G401.6 (cell line): ENCODE data around the gene ADARB2.

ENCODE experiments used
- FAIRE-seq: peaks from 2 replicates; lab custom pipeline; 2012; peaks lifted over from hg19 to GRCh38; lab: Jason Lieb, UNC

Gene ADARB2

DNA sequence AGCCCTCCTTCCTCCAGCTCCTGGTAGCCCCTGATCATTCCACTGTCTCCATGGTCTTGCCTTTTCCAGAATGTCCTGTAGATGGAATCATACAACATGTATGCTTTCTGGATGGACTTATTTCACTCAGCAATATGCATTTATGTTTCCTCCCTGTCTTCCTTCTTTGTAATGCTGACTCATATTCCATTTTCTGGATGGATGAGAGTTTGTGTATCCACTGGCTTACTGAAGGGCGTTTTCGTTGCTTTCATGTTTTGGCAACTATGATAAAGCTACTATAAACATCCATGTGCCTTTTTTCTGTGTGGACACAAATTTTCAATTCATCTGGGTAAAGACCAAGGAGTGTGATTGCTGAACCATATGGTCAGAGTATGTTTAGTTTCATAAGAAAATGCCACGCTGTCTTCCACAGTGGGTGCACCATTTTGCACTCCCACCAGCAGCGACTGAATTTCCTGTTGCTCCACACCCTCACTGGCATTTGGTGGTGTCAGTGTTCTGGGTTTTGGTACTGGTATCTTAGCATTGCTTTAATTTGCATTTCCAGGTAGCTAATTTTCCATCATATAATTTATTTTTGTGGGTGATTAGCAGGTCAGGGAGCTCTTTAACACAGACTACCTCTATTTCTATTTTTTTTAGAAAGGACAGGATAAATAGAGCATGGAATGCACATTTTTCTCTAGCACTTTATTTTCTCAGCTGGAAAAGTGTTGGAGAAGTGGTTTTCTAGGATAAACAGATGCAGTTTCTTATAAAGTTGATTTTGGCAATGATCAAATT lies 429.0 kb downstream of the ADARB2 start:
- no peak for FAIRE-seq

DNA sequence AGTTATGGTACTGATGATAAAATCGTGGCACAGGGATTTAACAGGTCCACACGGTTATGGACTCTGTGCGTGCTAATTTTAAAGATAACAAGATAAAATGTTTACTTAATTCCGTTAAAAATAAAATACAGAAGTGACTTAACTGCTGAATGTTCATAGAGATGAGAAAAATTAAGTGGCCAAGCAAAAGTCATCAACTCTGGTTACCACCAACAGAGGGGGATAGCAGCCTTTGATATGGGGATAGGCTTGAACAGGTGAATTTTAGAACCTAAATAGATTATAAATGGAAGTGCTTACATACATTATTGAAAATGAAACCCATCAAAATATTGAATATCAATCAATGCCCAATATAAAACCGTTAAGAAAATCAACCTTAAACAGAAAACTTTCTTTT lies 436.2 kb downstream of the ADARB2 start:
- FAIRE-seq, result no peak

DNA sequence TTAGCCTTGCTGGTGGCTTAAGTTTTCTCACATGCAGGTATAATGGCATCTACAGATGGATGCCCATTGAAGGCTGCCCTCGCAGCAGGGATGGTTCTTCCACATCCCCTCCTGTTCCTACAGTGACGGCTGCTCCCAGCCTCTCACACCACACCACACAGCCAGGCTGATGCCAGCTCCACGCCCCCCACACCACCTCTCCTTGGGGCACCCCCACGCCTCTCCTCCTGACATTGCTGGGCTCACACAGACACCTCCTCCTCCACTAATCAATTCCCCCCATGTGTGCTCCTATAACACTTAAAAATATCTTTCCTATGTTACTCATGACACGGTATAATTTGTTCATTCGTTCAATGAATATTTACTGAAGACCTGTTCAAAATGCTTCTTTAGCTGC lies 437.1 kb downstream of the ADARB2 start:
- no peak for FAIRE-seq

DNA sequence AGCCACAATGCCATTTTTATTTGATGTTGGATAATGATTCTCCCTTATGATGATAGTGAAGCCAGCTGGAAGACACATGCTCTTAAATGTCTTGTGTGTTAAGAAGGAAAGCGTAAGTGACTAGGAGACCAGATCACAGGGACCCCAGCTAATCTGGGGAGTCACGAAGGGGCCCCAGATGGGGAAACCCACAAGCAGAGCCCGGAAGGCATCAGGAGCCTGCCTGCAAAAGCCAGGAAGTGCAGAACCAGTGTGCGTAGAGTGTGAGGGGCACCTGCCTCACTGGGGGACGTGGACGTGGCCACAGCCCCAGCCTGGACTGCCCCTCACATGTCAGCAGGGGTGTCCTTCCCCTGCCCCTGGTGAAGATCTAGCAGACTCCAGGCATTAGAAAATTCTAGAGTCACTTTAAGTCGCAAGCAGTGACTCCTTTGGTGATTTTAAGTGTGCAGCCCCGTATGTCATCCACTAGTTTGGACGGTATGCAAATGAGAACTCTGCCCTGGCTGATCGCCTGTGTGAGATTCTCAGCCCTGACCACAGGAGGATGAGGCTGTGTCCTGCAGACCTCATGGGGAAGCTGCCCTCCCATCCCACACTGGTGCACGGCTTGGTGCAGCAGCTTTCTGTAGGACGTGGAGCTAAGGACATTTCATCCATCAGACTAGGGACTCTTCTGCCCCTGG lies 438.1 kb downstream of the ADARB2 start:
- FAIRE-seq, result no peak

DNA sequence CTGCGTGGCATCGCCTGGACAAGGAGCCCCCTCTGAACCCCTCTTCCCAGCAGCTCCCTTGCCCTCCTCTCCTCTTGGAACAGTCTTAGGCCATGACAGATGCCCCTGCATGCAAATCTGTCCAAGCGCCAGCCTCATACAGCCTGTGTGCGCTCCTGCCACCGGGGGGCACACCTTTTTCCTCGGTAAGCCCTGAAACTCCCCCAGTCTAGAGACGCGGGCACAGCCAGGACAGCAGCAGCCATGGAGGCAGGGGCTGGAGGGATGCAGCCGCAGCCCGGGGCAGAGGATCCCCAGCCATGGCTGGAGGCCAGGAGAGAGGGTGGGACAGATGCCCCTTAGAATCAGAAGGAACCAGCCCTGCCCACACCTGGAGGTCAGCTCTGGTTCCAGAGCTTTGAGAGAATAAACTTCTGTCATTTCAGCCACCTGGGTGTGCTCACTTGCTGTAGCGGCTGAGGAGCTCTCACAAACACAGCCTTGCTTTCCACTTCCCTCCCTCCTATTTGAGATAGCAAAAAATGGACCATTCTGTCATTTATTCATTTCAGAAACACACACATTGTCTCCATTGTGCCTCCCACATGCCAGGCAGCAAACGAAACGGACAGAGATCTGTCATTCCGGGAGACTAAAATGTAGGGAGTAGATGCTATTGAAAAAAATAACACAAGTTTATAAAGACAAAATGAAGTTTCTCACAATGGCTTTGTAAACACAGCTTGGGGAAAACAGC lies 439.6 kb downstream of the ADARB2 start:
- FAIRE-seq, result no peak

DNA sequence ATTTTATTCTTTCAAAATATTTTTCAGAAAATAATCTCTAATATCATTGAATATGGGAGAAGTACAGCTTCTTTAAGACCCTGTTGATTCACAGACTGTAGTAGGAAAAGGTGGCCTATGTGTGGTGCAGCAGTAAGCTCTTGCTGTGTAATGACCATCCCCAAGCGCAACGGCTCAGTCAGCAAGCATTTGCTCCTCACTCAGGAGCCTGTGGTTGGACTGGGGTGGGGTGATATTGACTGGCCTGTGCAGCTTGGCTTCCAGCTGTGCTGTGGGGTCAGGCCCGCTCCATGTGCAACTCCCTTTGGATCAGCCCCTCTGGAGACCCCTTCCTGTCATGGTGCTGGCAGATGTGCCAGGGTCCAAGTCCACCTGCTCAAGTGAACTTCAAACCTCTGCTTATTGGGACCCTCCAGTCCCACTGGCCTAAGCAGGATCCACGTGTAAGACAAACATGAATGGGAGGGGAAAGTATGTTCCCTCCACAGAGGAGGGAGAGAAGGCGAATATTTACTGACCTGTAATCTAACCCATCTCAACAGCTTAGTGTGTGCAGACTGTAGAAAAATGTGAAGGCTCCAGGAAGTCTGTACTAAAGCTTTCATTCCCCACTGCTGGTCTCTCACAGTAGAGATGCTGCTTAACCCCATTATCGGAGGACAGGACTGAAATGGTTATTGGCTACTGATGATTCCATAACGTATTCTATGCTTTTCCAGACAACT lies 441.4 kb downstream of the ADARB2 start:
- no peak for FAIRE-seq

DNA sequence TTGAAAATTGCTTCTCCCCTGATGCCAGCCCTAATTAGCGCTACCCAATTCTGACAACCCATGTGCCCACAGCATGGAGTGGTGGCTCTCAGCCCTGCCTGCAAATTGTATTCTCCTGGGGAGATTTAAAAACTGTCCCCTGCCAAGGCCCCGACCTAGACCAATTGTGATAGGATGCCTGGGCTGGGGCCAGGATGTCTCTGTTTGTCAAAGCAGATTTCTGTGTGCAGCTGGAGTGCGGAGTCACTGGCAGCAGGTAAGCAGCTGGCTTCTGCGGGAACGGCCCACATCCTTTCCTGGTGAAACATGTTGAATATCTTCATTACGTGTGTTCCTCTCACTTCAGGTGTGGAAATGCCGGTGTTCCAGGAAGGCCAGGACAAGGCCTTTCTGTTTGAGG lies 442.6 kb downstream of the ADARB2 start:
- FAIRE-seq, result no peak

DNA sequence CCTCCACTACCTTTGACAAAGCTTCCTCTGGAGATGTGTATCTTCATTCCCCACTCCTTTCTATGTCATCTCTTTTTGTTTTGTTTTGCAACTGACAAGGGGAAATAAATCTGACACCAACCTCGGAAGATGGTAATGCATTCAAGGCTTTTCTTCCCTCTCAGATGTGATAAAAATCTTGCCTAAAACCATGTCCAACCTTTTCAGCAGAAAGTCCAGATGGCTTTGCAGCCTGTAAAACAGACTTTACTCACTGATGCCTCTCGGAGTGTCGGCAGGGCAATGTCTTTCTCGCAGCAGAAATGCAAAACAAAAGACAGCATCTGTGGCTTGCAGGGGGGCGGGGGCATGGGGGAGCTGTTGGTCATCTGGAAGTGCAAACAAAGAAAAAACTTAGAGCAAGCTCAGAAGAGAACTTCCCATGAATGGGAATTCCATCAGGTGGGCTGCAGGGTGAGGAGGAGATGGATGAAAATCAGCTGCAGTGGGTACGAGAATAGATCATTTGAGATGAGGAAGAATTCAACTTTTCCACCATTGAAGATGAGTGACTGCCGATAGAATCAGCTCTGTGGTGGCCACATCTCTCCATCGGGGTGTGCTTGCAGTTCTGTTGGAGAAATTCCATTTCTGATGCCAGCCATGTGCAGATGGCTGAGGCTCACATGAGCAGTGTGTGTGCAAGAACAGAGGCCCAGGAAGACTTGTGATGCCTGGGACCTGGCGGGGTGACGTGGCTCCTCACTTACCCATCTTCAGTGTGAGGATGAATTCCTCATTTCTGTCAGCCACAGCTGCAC lies 443.5 kb downstream of the ADARB2 start:
- no peak for FAIRE-seq

DNA sequence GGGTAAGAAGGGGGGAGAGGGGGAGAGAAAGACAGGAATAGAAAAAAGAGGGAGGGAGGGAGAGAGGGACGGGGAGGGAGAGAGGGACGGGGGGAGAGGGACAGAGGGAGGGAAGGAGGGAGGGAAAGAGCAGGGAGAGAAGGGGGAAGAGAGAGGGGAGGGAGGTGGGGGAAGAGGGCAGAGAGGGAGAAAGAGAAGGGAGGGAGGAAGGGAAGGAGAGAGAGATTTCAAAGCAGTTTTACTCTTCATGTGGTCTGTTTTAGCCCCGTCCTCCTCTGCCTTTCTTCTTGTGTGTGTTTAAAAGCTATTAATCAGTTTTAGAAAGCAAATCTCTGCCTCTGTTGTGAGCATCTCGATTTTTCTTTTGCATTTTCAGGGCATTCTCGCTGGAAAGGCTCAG lies 444.2 kb downstream of the ADARB2 start:
- no peak for FAIRE-seq

DNA sequence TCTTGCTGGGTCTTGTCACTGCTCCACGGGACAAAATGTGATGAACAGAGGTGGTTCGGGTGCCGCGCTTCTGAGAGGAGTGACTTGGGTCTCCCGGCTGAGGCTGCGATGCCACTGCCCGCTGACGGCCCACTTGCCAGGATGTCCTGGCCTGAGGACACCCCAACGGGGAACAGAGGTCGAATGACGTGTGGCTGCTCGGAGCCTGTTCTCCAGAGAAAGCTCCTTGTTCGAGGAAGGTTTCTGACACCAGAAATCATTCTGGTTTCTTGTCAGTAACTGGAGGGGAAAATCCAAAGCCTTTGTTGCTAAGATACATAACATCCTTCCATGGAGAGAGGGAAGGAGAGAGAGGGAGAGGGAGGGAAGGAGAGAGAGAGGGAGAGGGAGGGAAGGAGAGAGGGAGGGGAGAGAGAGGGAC lies 444.7 kb downstream of the ADARB2 start:
- FAIRE-seq, result no peak

DNA sequence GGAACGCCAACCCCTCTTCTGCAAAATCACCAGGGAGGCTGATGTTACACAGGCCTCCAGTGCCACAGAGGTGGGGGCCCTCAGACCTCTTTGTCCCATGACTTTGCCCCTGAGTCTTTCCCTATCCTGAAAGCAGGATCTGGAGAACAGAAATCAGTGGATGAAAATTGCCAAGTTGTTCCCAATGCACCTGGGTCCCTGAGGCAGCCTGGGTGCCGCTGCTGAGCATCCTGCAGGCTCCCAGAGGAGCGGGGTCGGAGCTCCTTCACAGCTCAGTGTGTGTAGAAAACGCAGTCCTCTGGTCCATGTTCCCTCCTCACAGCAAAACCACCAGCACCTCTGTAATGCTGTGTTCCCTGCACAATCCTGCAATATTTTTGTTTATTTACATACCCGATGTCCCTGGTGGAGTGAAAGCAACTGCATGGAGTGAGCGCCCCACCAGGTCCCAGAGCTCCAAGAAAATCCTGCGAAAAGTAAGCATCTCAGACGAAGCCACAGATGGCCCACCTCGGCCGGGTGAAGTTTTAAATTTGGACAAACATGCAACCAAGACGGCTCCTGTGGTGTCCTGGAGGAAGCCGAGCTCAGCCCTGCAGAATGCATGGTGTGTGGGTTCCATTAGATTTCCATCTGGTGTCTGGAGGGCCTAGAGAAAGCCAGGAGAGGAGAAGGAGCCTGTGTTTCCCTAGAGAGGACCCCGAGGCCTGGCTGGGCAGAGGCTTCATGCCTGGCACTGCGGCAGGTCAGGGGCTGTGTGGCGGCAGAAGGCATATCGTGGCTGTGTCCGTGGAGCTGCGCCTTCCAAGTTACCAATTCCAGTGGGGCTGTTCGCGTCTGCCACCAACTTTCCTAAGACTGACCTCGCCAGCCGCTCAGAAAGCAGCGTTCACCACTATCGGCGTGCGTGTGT lies 445.9 kb downstream of the ADARB2 start:
- no peak for FAIRE-seq

DNA sequence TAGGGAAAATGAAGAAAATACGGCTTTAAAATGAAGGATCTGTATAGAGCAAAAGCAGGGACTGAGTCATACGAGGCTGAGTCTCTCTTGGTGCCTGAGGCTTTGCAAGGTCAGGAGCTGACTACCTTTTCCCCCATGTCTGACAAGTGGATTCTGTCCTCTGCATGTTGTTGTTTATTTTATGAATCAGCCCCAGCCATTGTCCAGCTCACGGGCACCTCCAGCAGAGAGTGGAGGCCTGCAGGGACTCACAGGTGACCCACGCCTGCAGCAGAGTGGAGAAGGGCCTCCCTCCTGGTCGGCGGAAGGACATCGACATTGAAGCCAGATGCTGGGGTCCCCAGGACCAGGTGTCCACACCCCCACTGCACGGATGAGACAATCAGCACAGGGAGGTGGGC lies 447.3 kb downstream of the ADARB2 start:
- FAIRE-seq, result no peak

DNA sequence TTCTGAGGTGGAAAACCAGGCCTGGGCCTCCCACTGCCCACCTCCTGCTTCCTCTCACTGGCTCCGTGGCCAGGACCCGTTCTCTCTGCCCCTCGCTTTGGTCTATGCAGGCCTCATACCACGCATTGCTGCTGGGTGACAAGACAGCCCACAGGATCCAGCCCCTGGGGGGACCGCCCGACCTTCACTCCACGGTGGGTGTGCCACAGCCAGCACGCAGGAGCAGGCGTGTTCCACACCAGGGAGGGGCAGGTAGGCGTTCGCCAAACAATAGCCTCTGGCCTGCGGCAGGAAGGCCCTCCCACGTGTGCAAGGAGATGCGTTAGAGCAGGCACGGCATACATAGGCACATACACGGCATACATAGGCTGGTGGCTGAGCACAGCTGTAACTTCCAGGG lies 447.7 kb downstream of the ADARB2 start:
- no peak for FAIRE-seq

DNA sequence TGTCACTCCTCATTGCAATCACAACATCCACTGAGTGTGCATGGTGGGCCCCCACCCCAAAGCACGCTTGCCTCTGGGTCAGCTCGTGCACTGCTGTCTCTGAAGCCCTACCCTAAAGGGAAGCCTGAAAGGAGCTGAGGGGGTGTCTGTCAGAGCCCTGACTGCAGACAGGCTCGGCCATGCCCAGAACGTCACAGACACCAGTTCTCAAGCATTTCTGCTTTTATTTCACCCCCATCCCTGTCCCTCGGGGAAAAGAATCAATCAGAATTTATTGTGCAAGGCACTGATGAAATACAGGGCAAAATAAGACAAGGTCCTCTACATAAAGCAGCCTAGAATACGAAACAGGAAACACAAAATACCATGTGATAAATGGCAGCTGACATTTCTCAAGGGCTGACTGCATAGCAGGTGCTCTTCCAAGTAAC lies 449.3 kb downstream of the ADARB2 start:
- FAIRE-seq, result no peak

DNA sequence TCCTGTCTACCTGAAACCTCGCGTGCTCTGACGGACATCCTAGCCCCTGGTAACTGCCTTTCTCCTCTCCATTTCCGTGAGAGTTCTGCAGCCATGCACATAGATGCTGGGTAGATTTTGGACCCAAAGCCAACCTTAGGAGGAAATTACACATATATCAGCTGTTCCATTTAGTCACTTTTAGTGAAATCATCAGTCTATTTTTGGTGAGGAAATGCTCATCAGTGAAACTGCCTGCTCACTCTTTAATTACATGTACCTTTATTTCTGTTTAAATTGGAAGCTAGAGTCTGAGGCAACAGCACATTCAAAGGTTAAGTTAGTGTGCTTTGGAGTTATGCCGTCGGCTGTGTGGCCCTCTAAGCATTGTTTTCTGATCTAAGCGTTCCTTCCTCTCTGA lies 449.8 kb downstream of the ADARB2 start:
- no peak for FAIRE-seq

DNA sequence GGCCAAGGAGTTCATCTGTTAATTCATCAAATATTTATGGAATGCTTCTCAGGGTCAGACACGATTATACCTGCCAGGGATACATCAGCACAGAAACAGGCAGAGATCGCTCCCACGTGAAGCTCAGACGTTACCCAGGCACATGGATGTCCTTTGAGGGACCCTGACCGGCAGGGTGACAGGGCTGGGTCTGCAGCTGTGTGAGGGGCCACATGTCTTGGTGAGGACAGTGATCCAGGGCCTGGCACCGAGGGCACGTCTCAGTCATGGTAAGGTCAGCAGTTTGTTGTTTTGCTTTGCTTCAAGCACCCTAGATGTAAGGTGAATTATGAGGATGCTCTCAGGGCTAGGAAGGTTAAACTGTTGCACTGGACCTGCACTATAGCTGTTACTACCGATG lies 453.2 kb downstream of the ADARB2 start:
- no peak for FAIRE-seq

DNA sequence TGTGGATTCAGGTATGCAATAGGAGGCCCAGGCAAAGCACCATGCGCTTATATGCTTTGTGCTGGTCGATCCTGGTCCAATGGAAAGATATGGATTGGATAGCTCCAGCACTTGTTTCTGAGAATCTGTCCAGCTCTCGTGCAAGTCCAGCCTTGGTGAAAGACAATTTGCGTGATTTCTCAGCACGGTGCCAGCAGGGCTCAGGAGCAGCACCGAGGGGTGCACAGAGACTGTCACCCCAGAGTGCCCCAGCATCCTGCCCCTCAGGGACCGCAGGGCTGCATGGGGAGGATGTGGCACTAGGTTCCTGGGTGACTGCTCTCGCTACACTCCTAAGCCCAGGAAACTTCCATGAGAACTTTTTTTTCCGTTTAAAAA lies 455.9 kb downstream of the ADARB2 start:
- no peak for FAIRE-seq

DNA sequence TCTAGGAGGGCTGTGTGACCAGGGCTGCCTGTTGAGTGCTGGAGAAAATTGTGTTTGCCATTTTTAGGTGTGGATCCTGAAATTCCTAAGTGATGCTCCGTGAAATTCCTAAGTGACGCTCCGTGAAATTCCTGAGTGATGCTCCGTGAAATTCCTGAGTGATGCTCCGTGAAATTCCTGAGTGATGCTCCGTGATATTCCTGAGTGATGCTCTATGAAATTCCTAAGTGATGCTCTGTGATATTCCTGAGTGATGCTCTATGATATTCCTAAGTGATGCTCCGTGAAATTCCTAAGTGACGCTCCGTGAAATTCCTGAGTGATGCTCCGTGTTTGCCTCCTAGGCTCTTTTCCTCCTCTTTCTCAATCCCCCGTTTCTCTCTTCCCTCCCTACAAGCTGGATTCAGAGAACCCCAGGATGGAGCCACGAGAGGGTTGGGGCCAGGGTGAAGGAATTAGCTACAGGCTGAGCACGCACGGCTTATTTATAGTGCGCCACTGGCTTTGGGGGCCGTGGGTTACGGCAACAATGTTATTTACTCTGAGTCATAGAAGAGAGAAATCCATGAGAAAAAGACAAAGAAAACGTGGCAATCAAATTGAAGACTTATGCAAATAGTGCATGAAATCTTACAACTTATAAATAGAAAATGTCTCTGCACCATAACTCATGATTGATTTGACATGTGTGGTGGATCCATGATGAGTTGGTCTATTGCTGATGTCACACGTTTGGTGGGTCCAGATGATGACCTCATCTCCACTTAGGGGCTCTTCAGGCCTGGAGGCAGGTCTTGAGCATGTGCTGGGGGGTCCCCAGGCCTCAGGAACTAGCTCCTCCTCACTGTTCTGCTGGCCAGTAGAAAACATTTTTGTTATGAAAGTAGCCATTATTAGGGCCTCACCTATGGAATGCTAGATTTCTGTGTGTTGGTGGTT lies 456.6 kb downstream of the ADARB2 start:
- no peak for FAIRE-seq

DNA sequence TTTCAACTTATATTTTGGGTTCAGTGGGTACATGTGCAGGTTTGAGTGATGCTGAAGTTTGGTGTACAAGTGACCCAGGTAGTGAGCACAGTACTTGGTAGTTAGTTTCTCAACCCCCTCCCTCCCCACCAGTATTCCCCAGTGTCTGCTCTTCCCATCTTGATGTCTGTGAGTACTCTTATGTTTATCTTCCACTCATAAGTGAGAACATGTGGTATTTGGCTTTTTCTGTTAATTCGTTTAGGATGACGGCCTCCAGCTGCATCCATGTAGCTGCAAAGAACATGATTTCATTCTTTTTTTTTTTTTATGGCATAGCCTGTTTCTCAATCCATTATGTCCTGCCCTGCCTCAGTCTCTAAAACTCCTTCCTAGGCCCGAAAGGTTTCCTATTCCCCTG lies 459.0 kb downstream of the ADARB2 start:
- FAIRE-seq, result no peak
